Activated T-cell treated with anti-CD3 and anti-CD28 coated beads for 24 hours (primary cell): ENCODE measurements around the gene SLC5A5.

Source experiments
- DNase-seq: peaks from one replicate; pipeline ENCODE4 v3.0.0-alpha.2; 2020; ENCODE audit warnings: low read depth

The SLC5A5 gene

DNA sequence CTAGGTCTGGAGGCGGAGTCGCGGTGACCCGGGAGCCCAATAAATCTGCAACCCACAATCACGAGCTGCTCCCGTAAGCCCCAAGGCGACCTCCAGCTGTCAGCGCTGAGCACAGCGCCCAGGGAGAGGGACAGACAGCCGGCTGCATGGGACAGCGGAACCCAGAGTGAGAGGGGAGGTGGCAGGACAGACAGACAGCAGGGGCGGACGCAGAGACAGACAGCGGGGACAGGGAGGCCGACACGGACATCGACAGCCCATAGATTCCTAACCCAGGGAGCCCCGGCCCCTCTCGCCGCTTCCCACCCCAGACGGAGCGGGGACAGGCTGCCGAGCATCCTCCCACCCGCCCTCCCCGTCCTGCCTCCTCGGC, at the start of gene SLC5A5:
SLC5A5 (plus strand) TSS at position 68 of the 373 bp plus-strand sequence. CDS start 375 bp downstream, outside the sequence.
- no peak for DNase-seq

DNA sequence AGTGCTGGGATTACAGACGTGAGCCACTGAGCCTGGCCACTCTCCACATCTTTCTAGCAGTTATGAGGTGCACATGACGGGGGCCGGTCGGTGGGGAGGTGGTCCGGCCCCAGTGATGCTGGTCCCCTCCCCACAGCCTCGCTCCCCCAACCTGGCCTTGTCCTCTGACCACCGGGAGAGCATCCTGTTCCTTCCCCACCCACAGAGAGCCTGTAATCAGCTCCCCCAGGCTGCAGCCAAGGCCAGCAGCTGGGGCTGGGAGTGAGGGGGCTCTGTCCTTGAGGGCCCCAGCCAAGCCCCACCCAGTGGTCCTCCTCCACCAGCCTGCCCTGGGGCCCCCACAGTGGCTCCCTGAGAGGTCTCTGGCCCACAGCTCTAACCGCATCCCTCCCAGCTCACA, 47.4 kb upstream of the SLC5A5 start:
- DNase-seq: no peak

DNA sequence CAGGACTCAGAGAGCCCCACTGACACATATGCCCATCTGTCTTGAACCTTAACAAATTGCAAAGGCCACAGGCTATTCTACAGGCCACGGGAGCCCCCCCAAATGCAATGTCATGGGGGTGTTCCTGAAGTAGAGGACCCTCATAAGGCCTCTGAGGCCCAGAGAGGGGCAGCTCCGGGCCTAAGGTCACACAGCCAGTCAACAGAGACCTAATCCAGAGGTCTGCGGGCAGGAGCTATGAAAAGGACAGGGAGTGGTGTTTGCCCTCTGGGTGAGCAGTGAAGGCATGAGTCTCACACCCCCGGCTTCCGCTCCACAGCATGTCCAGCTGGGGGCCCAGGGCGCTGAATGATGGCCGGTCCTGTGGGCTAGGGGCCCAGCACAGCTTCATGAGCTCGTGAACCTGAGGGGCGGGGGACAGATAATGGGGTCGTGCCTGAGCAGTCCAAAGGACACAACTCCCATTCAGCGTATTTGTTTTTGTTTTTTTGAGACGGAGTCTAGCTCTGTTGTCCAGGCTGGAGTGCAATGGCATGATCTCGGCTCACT, 45.2 kb upstream of the SLC5A5 start:
- DNase-seq: no peak

DNA sequence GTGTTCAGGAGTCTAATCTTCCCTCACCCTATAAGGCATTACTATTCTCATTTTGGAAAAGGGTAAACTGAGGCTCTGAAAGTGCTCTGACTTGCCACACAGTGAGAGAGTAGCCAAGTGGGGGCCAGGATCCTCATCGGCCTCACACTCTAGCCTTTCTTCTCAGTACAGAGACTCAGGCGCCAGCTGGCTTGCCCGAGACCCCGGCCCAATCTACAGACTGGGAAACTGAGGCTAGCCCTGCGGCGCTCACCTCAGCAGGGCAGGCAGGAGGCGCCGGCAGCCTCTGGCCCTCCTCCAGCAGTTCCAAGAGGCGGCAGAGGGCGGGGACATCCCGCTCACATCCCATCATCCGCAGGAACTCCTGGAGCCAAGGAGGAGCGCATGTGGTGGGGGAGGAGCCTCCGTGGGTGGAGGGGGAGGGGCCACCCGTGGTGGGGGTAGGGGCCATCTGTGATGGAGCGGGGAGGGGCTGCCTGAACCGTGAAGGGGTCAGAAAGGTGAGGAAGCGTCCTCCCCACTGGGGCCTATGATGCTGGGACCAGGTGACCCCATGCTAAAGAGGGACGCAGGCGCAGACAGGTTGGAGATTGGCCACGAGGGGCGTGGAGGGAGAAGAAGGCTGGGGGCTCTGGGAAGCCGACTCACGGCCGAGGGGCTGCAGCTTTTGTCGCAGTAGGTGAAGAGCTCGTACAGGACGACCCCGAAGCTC, 41.7 kb upstream of the SLC5A5 start:
- DNase-seq: no peak

DNA sequence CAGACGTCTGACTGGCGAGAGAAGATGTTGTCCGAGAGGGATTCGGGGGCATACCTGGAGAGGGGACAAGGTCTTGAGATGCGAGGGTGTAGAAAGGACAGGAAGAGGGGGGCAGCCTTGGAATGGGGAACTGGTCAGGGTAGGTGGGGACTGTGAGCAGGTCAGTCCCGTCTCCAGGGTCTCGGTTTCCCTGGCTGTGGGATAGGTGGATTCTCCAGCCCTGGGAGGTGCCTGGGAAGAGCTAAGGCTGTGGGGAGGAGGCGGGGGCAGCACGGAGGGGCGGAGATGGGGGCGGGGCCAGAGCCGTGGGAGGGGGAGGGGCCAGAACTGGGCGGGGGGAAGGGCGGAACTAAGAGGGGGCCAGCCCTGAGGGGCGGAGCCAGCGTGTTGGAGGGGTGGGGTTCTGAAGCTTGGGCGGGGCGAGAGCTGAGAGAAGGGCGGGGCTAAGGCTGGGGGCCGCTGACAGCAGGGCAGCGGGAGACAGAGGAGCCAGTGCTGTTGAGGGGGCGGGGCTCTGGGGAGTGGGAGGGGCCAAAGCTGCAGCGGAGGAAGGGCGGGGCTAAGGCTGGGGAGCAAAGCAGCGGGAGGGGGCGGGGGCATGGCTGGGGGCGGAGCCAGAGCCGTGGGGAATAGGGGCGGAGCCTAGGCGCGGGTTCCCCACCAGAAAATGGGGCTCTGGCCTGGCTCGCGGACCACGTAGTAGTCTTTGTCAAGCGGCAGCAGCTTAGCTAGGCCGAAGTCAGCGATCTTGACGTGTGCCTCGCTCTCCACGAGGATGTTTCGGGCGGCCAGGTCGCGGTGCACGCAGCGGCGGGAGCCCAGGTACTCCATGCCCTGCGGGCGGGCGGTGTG, 41.0 kb upstream of the SLC5A5 start:
- DNase-seq: peak; percentile 49

DNA sequence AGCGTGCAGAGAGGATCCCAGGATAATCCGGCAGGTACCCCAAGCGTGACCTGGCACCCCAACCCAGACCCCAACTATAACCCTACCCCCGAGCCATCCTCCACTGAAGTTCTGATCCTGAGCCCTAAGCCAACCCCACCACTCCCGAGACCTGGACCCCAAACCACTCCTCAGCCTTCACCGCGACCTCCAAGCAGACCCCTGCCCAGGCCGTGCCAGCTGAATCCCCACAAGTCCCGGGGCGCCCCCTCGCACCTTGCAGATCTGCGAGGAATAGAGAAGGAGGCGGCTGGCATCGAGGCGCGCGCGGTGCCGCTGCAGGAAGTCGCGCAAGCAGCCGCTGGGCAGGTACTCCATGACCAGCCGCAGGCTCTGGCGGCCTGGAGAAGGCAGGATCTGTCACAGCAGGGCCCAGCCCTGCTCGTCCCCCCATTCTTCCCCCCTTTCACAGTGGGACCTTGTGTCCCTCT, 40.3 kb upstream of the SLC5A5 start:
- DNase-seq: no peak

DNA sequence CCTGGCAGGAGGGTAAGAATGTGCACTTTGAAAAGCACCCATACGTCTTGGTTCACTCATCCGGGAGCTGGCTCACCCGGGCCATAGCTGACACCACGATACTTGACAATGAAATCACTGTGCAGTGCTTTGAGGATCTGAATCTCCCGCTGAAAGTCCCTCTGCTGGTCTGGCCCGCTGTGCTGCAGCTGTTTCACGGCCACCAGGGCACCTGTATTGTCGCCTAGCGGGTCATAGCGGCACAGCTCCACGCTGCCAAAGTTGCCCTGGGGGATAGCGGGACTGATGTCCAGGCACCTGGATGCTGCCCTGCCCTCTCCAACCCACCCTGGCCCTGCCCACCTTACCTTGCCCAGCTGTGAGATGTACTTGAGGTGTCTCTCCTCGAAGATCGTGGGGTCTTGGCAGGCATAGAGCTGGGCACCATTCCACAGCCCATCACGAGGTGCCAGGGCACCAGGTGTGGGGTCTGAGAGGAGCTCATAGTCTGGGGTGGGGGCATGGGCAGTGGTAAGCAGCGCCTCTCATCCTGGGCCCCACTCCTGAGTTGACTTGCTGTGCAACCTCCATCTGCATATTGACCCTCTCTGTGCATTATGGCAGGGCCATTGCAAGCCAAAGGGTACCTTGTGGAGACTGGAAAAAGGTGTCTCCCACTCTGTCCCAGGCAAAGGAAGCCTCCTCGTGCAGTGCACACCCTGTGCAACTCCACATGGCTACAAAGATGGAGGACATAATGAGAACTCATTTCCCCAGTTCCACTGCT, 39.1 kb upstream of the SLC5A5 start:
- no peak for DNase-seq

DNA sequence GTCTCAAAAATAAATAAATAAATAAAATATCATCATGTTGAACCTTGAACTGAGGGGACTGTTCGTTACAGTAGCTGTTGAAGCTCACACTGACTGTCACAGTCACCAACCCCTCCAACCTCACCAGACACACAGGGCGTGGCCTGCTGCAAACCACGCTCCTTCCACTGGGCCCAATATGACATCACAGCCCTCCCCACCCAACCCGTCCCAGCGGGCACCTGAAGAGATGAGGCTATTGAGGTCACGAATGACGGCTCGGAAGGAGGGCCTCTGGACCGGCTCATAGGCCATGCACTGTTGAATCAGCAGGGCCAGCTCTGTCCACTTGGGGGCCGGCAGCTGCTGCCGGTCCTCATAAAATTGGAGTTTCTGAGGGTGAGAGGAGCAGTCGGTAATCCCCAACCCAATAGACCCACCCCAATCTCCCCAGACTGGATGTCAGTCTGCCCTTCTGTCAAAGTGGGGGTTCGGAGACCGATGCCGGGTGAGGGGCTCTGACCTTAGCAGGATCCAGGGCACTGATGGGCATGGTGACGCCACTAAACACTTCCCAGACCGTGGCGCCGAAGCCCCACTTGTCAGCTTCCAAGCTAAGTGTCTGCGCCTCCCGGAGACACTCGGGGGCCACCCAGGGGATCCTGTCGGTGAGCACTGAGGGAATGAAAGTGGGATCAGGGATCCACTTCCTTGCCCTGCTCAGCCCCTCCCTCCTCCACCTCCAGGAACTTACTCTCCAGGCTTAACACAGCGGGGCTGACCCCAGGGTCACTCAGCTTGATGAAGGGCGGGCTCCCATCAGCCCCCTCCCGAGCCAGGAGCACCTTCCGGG, 37.2 kb upstream of the SLC5A5 start:
- no peak for DNase-seq

DNA sequence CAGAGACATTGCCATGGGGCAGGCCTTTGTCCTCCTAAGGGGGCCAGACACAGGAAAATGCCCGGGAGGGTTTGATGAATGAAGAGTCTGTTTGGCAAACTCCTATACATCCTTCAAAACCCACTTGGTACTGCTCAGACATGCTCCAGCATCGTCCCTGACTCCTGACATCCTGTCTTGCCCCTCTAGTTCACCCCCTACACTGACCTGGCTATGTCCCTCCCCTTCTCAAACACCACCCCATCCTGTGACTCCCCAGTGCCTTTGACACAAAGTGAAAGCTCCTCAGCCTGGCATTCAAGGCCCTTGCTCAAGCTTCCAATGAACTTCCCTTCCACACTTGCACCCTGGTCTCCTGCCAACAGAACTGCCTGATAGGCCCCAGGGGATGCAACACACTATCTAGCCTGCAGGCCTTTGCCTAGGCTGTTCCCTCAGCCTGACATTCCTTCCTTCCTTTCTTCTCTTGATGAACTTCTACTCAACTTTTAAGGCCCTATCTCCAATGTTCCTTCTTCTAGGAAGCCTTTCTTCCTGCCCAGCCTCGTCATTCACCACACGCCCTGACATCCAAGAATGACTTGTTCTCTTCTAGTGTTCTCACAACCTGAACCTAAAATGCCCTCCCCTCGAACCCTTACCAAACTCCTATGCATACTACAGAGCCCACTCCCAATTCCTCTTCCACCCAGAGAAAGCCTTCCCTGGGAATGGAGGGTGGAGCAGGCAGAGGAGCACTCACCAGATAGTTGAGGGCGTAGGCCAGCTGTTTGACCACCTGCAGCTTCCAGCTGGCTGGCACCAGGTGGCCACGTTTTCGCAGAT, 36.4 kb upstream of the SLC5A5 start:
- DNase-seq: no peak

DNA sequence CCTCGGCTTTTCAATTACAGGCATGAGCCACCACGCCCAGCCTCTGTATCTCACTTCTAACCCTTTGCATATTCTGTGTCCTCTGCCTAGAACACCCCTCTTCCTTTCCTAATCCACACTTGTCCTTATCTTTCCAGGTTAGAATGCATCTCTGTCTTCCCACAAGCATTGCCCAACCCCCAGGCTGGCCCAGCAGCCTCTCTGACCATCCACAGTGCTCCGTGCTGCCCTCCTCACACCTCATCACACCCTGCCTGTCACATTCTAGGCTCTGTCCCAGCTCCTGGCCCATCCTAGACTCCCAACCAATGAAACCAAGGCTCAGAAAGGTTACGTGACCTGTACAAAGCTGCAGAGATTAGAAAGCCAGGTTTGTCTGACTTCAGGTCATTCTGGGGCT, 35.2 kb upstream of the SLC5A5 start:
- DNase-seq: no peak

DNA sequence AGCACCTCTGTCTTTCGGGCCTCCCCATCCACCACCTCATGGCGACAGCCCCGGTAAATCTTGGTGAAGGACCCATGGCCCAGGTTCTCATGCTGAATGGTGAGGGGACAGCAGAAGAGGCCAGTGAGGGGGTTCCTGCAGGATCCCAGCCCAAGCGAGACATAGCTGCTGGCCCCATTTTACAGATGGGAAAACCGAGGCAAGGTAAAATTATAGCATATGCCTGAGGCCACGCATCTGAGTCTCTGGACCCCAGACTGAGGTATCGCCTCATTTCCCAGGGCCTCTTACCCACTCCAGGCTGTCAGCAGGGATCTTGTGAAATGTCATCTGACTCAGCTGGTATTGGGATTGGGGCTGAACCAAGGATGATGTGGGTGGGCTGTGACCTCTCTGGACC, 33.8 kb upstream of the SLC5A5 start:
- DNase-seq: no peak

DNA sequence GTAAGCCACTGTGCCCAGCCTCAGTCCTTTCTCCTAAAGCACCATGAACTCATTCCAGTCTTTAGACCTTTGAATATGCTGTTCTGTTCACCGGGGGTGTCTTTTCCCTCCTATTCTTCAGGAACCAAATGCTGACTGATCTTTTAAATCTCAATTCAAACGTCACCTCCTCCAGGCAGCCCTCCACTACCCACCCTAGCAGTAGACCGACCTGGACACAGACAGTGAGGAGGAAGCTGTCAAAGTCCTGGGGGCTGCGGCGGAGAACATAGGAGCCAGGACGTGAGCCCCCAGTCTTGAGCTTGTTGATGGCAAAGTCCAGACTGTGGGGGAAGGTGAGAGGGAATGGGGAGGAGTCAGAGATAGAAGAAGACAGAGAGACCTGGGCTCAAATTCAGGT, 31.7 kb upstream of the SLC5A5 start:
- DNase-seq: no peak

DNA sequence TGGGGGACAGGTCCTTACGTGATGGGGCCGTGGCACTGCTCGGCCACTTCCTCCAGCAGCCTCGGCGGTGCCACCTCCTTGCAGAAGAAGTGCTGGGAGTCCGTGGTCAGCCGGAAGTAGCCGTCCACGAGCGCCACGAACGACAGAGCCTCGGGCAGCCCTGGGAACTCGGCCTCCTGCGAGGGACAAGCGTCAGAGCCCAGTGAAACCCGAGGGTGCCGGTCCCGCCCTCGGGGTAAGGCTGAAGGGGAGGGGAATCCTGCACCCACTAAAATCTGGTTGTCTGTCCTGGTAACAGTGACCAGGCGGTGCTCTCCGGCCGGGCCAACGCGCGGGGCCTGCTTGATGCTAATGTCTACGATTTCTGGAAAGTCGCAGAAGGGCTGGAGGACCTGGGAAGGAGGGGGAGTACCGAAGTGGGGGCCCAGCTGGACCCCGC, 30.4 kb upstream of the SLC5A5 start:
- no peak for DNase-seq

DNA sequence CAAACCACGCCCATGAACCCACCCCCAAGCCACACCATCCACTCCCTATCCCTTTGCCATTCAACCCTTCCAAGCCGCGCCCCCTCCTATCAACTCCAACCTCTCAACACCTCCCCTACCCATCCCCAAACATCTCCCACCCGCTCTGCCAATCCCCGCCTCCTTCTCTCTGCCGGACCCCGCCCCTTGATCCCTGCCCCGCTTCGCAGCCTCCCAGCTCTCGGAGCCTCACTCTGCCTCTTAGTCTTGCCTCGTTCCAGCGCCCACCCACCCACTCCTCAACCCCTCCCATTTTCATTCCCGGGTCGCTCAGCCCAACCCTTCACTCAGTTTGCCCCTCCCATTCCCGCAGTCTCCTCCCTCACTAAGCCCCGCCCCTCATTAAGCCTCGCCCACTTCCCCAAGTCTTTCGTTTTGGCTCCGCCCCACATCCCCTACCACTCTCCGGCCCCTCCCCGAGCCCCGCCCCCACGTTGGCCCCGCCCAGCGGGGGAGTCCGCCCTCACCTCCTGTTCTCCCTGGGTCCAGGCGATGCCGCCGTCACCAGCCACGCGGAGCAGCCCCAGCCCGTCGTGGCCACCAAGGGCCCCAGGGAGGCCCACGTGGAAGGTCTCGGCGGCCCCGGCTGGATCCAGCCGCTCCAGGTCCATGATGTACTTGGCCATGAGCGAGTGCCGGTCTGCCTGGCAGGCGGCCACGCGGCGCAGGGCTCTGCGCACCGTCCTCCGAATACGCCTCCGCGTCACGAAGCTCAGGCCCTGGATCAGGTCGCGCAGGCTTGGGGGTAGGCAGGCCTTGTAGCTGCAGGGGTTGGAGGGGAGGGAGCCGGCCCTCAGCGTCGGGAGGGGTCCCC, 29.7 kb upstream of the SLC5A5 start:
- DNase-seq: peak; percentile 68

DNA sequence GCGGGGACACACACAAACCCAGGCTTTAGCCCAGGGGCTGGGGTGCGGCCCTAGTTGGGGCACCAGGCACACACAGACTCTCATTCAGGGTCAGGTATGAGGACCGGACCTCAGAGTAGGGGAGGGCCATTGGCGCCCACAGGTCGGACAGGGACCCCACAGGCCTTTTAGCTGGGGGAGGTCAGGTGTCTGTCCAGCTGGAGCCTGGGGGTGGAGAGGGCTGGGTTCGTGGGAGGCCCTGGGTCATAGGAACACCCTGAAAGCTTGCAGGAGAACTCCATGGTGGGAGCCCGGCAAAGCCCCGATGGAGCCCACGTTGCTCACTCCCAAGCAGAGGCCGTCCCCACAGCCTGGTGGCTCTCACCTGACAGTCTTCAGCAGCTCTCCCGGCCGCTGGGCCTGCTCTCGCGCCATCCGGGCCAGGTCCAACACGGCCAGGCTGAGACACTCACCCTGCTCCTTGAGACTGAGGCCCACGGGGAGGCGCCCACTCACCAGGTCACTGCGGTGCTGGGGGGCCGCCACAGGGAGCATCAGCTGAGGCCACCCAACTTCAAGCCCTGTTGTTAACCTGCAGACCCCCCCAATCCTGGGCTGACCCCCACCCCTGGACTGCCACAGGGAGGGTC, 29.0 kb upstream of the SLC5A5 start:
- DNase-seq: no peak

DNA sequence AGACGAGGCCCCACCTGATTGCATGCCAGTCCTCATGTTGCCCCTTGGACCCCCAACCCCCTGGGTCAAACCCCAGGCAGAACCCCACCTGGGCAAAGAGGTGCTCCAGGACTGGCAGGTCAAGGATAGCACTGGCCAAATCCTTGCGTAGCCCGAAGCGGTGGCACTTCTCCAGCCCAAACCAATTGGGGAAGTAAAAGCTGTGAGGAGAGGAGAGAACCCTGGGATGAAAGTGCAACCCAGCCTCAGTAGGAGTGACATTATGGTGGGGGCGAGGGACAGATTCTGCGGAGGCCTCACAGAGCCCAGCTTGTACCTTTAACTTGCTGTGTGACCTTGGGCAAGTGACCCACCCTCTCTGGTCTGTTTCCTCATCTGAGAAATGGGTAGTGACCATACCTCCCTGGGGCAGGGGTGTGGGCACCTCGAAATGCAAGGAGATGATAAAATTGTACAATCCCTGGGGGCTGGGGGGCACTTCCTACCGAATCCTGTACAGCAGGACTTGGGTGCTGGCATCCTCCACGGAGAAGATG, 28.4 kb upstream of the SLC5A5 start:
- DNase-seq: no peak

DNA sequence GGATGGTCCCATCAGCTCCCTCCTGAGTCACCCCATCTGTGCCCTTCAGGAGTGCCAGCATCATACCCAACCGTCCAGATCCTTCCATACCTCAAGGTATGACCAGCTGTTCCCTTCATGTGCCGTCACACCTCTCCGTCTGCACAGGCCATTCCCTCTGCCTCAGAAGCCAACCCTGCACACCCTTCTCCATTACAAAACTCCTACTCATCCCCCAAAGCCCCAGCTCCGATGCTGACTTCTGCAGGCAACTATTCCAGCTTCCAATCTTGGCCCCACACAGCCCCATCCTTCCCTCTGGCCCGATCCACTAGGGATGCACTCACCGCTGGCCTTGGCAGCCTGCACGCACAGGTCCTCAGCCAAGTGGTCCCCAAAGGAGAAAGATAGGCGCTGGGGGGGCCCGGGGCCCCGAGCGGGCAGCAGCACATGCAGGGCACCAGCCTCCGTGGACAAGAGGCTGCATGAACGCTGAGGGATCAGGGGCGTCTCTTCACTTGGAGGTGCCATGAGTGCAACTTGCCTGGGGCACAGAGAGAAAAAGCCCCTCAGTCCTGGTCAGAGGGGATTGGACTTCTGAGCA, 27.7 kb upstream of the SLC5A5 start:
- no peak for DNase-seq

DNA sequence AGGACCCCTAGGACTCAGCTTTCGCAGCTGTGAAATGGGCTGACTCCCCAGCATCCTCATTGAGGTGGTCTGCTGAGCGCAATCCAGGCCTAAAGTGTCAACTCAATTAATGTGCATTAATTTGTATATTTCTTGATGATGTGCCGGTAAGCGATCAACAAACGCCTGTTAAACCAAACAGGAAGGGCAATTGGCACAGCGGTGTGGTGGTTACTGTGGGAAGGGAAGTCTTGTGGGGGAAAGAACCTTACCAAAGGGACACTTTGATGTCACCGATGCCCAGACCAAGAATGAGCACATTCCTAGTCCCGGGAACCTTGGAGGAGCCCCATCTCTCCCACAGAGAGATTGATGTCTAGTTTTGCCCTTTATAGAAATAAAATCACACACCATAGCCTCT, 25.6 kb upstream of the SLC5A5 start:
- no peak for DNase-seq
